HG03135 (cell line): ENCODE data around the gene LIME1.

Source experiments
- ATAC-seq: cut with Tn5 transposase; IDR thresholded peaks from one replicate; pipeline ENCODE4 v1.9.1; 2021; ENCODE audit warnings: mild to moderate bottlenecking, moderate library complexity; ENCODE audit not compliant: unreplicated experiment

LIME1 gene, protein sequence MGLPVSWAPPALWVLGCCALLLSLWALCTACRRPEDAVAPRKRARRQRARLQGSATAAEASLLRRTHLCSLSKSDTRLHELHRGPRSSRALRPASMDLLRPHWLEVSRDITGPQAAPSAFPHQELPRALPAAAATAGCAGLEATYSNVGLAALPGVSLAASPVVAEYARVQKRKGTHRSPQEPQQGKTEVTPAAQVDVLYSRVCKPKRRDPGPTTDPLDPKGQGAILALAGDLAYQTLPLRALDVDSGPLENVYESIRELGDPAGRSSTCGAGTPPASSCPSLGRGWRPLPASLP

DNA sequence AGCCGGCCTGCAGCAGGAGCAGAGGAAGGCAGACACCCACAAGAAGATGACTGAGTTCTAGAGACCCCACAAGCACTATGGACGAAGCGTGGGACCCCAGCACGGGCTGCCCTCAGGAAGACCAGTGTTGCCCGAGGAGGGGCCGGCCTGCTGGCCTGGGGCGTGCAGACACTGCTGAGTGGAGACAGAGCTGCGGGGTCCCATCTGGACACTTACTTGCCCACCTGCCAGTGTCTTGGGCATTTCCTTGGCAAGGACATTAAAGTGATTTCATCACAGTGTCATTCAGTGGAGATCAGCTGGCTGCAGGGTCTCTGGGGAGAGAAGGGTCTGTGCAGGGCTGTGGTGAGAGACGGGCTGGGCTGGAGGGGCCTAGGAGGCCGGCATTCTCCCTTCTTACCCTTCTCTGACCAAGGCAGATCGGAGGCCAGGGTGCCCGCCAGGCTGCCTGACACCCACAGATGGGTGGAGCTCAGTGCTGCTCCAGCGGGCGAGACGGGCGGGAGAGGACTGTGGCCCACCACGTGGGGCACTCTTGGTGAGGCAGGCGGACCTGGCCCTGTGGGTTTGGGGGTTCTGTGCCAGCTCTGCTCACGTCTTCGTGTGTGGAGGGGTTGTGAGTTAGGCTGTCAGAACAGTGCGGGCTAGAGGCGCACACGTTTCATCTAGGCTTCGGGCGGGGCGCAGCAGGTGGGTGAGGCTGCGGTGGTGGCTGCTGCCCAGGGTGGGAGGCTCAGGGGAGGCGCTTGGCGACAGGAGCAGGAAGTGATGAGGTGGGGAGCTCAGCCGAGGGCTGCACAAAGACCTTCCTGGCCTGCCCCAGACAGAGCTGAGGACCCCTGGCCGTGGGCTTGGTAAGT is at the start of gene LIME1:
TSS of gene LIME1 (plus strand) at position 806 of the 860 bp plus-strand sequence. CDS start 886 bp downstream, outside the sequence.
- no peak for ATAC-seq

DNA sequence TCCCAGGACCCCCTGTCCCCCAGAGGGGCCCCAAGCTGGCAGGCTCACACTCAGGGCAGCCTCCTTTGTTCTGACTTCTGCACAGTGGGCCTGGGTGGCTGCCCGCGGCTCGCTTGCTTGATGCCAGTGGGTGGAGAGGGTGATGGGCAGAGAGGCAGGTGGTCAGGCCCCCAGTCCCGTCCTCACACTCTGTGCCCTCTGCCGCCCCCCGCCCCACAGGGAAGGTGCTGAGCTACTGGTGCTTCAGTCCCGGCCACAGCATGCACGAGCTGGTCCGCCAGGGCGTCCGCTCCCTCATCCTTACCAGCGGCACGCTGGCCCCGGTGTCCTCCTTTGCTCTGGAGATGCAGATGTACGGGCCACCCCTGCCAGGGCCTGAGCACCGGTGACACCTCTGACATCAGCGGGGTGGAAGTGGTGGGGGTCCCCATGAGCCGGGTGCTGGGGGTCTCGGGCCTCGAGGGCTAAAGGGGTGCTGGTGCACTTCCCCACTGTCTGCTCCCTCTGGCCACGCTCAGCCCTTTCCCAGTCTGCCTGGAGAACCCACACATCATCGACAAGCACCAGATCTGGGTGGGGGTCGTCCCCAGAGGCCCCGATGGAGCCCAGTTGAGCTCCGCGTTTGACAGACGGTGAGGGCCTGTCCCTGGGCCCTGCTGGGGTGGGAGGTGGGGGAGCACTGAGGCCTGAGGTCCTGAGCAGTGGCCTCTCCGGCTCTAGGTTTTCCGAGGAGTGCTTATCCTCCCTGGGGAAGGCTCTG is 48.9 kb upstream of the LIME1 start:
- ATAC-seq, result no peak

DNA sequence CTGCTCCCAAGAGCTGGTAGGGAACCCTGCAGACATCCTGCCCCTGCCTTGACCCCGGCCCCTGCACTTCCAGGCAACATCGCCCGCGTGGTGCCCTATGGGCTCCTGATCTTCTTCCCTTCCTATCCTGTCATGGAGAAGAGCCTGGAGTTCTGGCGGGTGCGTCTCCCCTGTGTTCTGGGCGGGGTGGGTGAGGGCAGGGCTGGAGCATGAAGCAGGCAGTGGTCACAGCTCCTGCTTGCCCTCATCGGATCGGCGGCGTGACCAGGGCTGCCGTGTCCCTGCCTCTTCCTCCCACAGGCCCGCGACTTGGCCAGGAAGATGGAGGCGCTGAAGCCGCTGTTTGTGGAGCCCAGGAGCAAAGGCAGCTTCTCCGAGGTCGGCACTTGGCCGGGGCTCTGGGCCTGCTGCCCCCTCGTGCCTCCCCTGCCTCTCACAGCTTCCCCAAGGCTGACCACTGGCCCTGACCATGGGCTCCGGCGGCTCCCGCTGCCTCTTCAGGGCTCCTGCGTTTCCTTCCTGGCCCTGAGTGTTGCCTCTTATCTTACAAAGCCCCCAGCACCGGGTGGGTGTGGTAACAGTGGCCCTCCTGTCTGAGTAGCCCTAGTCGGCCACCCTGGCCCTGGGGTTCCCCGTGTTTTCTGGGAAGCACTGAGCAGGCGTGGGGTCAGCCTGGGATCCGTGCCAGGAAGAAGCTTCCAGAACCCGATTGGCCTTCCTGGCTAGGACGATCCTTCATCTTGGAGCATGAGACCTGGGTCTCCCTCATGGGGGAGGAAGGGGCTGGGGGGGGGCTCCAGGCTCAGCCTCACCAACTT is 48.0 kb upstream of the LIME1 start:
- no peak for ATAC-seq

DNA sequence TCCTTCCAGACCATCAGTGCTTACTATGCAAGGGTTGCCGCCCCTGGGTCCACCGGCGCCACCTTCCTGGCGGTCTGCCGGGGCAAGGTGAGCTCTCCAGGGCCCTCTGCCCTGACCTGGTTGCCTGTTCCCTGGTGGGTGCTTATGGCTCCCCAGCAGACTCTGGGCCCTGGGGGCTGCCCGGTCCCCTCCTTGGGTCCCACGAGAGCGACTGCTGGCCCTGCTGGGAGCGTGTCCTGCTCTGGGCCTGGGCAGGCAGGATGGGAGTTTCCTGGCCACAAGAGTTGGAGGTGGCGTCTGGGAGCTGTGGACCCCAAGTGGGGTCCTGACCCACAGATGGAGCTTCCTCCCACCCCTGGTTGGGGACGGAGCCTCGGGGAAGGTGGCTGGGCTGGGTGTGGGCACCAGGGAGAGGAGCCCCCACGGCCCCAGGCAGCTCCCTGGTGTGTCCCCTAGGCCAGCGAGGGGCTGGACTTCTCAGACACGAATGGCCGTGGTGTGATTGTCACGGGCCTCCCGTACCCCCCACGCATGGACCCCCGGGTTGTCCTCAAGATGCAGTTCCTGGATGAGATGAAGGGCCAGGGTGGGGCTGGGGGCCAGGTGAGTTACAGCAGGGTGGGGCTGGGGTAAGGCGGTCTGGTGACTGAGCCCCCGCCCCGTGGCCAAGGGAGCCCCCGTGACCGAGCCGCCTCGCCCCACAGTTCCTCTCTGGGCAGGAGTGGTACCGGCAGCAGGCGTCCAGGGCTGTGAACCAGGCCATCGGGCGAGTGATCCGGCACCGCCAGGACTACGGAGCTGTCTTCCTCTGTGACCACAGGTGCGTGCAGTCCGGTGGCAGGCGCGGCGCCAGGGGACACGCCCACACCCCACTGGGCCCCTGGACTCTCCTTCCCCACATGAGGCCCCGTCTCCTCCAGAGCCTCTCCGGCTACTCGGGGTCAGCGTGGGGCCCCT is 47.1 kb upstream of the LIME1 start:
- ATAC-seq, result no peak

DNA sequence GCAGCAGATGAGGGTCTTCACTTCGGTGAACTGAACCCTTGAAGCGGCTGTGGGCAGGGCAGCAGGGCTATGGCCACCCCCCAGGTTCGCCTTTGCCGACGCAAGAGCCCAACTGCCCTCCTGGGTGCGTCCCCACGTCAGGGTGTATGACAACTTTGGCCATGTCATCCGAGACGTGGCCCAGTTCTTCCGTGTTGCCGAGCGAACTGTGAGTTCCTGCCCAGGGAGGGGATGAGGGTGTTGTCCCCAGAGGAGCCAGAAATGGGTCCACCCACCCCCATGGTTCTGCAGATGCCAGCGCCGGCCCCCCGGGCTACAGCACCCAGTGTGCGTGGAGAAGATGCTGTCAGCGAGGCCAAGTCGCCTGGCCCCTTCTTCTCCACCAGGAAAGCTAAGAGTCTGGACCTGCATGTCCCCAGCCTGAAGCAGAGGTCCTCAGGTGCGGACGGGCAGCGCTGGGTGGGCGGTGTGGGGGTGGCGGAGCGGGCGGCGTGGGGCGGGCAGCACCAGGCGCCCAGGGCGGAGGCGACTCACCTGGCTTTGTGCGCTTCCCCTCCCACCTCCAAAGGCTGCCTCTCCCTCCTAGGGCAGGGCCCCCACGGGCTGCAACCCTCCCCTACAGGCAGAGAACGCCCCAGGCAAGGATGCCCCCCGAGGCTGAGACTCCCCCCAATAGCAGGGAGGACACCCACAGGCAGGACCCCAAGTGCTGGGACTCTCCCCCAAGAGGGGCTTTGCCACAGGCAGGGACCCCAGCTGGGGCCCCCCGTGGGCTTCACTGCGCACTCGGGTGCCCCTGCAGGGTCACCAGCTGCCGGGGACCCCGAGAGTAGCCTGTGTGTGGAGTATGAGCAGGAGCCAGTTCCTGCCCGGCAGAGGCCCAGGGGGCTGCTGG is 46.2 kb upstream of the LIME1 start:
- no peak for ATAC-seq

DNA sequence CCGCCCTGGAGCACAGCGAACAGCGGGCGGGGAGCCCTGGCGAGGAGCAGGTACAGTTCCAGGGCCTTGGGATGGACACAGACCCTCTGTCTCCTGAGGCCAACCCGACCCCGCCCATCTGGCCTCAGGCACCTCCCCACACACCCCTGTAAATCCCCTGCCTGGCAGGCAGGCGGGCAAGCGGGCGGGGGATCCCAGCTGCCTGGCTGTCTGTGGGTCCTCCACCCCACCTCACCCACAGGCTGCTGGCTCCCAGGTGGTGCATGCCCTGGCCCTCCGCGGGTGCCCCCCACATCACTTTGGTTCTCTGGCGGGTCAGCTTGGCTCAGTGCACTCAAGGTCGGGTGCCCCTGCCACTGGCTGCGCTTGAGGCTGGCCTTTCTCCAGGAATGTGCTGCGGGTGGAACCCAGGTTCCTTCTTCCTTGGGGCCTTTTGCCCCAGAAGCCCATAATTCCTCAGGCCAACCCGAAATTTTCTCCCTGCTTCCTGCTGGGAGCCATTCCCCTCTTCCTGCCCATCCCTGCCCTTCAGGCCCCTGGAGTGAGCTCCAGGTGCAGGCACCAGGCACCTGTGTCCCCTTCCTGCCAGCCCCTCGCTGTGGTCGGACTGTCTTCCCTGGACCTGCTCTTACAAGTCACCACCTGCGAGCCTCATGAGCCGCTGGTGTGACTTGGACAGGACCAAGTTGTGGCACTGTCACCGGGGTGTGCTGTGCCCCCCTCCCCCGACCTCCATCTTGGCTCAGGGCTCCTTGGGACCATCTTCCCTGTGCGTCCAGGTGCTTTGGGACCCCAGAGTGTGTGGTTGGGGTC is 45.4 kb upstream of the LIME1 start:
- no peak for ATAC-seq

DNA sequence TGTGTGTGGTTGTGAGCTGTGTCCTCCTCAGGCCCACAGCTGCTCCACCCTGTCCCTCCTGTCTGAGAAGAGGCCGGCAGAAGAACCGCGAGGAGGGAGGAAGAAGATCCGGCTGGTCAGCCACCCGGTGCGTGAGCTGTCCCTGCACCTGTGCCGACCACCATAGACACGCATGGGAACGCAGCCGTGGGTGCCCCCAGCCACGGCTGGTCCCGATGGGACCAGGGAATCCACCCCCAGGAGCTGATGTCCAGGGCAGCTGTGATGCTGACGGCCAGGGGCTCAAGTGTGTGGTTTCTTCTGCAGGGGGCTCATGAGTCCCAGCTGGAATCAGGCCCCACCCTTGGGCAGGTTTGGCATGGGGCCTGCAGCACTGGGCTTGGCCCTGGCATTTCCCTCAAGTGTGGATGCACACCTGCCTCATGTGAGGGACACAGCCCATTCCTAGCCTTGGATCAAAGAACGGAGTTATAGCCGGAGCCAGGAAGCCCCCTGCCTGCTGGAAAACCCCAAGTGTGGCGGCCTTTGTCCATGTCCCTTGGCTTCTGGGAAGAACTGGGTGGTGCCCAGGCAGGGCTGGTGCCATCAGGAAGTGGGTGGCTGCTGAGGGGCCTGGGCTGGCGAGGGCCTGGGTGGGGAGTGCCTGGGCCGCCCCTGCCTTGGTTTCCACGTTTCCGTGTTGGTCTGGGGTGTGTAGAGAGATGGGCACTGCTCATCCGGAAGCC is 44.6 kb upstream of the LIME1 start:
- no peak for ATAC-seq

DNA sequence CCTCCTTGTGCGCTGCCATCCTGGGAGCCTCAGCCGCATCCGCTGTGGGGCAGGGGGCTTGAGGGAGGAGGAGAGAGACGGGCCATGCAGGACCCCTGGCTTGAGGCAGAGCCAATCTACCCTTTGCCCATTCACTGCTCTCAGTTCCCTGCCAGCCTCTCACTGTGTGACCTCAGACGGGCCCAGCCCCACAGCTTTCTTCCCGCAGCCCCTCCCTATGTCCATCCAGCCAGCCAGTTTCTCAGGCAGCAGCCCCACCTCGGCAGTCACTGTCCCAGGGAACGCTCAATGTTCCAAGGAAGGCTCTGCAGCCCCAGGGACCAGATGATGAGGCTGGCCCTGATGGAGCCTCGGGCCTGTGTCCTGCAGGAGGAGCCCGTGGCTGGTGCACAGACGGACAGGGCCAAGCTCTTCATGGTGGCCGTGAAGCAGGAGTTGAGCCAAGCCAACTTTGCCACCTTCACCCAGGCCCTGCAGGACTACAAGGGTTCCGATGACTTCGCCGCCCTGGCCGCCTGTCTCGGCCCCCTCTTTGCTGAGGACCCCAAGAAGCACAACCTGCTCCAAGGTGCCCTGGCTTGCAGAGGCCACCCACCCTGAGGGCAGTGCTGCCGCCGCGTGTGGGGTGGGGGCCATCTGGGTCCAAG is 43.9 kb upstream of the LIME1 start:
- ATAC-seq, result no peak

DNA sequence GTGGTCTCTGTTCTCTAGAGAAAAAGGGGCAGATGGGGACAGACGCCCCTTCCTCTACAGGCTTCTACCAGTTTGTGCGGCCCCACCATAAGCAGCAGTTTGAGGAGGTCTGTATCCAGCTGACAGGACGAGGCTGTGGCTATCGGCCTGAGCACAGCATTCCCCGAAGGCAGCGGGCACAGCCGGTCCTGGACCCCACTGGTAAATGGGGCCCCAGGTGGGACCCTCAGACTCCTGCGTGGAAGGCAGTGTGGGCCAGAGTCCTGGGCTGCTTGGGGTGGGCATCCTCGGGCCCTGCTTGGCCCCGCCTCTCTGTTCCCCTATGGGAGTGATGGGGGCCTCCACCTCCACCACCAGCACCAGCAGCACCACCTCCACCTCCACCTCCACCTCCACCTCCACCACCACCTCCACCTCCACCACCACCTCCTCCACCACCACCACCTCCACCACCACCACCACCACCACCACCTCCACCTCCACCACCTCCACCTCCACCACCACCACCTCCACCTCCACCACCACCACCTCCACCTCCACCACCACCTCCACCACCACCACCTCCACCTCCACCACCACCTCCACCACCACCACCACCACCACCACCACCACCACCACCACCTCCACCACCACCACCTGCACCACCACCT is 43.3 kb upstream of the LIME1 start:
- ATAC-seq, result no peak

DNA sequence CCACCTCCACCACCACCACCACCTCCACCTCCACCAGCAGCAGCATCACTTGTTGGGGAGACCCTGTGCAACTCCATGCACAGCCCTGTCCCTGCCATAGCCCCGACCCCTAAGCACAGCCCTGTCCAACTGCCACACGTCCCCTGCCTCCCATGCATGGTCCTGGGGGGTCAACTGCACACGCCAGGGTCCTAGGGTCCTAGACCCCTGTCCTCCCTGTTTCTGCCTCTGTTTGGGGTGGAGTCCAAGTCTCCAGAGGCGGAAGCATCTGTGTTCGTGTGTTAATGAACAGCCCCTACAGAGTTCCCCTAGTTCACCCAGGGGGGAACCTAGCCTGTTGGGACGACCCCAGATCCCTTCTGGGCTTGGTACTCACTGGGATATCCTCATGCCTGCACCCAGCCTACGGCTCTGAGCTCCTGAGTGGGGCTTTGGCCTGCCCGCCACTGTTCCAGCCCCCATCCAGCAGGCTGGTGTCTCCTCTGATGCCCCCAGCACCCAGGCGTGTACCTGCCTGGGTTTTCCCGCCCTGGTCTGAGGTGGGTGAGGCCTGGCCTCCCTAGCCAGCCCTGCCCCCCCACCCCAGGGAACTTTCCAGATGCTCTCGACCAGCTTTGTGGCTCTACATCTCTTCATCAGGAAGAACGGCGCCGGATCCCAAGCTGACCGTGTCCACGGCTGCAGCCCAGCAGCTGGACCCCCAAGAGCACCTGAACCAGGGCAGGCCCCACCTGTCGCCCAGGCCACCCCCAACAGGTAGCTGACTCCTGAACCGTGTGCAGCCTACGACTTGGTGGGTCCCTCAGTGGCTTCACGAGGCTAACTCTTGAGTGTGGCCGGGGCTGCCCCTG is 42.5 kb upstream of the LIME1 start:
- ATAC-seq, result no peak

DNA sequence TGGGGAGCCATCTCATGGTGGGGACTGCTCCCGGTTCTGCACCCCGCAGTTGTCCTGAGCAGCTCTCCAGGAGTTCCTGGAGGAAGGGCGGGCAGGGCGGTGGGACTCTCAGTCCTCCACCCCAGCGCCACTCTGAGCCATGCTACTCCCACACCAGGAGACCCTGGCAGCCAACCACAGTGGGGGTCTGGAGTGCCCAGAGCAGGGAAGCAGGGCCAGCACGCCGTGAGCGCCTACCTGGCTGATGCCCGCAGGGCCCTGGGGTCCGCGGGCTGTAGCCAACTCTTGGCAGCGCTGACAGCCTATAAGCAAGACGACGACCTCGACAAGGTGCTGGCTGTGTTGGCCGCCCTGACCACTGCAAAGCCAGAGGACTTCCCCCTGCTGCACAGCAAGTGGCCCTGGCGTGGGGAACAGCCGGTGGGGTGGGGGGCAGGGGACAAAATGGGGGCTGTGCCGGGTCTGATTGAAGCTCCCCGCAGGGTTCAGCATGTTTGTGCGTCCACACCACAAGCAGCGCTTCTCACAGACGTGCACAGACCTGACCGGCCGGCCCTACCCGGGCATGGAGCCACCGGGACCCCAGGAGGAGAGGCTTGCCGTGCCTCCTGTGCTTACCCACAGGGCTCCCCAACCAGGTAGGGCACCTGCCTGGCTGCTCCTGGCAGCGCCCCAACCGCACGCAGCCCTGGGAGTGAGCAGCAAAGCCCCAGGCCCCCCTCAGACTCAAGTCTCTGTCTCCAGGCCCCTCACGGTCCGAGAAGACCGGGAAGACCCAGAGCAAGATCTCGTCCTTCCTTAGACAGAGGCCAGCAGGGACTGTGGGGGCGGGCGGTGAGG is 41.7 kb upstream of the LIME1 start:
- no peak for ATAC-seq

DNA sequence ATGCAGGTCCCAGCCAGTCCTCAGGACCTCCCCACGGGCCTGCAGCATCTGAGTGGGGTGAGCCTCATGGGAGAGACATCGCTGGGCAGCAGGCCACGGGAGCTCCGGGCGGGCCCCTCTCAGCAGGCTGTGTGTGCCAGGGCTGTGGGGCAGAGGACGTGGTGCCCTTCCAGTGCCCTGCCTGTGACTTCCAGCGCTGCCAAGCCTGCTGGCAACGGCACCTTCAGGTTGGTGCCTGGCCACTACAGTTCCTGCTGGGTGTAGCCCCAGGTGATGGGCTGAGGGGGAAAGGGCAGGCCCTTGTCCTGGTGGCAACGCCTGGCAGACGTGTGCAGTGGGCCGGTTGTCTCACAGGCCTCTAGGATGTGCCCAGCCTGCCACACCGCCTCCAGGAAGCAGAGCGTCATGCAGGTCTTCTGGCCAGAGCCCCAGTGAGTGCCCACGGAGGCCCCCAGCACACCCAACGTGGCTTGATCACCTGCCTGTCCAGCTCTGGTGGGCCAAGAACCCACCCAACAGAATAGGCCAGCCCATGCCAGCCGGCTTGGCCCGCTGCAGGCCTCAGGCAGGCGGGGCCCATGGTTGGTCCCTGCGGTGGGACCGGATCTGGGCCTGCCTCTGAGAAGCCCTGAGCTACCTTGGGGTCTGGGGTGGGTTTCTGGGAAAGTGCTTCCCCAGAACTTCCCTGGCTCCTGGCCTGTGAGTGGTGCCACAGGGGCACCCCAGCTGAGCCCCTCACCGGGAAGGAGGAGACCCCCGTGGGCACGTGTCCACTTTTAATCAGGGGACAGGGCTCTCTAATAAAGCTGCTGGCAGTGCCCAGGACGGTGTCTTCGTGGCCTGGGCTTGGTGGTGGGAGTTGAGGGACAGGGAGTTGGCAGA is 40.8 kb upstream of the LIME1 start:
- ATAC-seq, result no peak

DNA sequence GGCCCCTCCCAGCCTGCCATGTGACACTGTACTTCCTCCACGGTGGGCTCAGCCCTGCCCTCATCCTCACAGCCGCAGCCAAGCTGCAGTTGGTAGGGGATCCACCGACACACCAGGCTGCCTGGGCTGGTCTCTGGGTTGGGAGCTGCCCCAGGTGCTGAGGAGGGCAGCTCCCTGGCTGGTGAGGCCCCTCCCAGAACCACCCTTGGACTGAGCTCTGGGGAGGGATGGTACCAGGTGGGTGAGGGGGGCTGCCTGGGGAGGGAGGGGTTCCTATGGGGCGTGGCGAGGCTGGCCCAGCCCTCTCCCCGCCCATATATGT is 40.2 kb upstream of the LIME1 start:
- no peak for ATAC-seq
